Germinal center (tissue), 1 donor: ENCODE results near the gene FBXL13.
"Not testable (repeated sequence)": the region's sequence is repeated elsewhere in the genome, so short reads cannot be mapped to it uniquely, and the experiment has no call there.

Experiments used
- DNase-seq: peaks from one replicate; pipeline ENCODE4 v3.0.0; 2012; ENCODE audit warnings: mixed read lengths, low spot score

The FBXL13 gene

DNA sequence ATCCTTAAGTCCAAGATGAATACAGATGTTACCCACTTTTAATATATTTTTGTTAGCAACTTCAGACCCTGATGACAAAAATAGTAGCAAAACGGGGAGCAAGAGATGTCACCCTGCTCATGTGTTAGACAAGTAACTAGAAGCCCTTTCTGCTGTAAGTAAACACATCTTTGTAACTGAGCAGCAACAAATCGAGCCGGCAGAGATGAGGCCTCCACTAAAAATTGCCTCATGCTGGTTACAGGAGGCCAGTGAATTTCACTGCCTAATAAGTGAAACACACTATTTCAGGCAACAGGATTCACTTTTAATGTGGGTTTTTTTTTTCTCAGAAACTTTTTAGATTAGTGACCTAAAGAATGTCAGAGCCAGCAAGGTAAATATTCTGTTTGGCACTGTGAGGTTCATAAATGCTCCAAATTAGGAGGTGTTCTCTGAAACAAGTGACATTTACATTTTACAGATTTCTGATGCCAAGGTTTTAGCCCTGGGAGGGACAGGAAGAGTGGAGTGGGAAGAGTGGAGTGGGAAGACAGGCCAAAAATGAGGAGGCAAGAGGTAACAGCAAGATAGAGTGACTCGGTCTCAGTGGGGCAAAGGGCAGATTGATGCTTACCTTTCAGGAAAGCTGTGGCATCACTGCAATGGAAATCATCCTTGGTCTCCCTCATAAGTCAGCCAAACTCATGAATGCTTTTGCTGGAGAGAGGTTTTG, 215.4 kb downstream of the FBXL13 start:
- DNase-seq, result no peak

DNA sequence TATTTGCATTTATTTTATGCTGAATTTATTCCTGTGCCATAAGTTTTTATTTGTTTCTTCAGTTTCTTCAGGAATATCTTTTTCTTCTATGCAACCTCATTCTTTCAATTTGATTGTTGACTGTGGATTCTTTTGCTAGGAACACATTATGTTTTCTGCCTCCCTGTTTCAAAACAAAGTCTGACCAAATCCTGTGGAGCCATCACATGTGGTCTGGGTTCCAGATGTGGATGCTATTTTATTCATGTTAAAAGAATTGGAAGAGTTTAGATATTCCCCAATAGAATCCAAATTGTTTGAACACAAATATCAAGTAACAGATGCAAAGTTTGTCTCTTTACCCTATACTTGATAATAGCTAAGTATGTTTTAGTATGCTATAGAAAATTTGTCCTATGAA, 218.6 kb downstream of the FBXL13 start:
- DNase-seq, result no peak

DNA sequence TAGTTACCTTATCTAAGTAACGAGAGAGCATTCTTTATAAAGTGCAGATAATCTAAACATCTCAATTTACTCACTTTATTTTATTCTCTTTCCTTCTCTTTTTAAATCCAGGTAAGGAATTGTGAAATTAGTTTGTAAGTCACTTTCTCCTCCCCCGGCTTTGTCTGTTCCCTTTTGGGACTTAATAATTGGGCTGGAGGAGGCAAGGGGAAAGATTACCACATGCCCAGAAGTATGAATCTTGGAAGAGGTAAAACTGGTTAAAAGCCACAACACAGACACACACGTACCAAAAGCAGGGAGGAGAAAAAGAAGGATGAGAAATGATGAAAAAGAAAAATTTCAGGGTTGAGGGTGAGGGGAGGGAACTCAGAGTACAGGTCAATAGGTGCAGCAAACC, 225.1 kb downstream of the FBXL13 start:
- no peak for DNase-seq

DNA sequence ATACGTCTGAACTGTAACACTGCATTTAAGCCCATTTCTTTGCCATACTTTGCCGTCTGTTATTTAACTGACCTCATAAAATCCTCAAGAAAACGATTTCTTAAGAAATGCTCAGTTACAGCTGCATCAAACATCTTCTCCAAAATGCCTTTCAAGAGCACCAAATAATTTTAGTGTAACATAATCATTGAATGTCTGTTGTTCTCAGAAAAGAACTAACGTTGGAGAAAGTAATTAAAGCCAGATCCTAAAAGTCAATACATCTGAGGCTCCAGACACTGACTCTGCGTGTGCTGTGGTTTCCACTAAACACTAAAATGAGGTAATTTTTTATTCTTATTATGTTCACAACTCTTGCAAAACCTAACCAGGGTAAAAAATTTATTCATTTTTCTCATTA, 225.5 kb downstream of the FBXL13 start:
- no peak for DNase-seq

DNA sequence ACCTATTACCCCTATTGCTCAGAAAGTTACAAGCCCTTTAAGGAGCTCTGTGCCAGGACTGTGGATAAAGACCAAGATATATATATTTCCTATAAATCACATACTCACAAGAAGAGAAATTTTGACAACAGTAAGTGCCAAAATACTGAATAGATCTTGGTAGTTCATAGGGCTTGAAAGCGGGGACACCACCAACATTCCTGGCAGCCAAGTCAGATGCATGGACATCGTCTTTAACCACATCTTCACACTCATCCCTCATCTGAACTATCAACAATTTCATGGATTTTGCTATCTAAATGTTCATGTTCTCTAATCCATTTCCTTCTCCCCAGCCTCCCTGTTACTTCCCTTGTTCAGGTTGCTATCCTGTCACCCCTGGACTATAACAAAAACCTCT, 229.2 kb downstream of the FBXL13 start:
- DNase-seq, result no peak

DNA sequence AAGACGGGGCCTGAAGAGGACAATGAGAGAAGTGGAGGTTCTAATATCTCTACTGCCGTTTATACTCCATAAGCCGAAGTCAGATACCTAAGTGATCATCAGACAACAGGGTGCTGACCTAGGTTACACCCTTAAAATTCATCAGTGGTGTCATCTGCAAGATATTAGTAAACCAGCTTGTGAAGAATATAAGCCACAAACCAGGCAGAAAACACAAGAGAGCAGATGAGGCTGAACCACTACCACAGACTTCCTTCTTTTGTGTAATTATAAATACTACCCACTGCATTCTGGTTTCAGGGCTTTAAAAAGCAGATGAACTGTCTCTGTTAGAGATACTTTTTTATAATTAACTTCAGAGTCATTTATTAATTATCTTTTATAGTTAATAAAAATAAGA, 230.7 kb downstream of the FBXL13 start:
- DNase-seq, result no peak

DNA sequence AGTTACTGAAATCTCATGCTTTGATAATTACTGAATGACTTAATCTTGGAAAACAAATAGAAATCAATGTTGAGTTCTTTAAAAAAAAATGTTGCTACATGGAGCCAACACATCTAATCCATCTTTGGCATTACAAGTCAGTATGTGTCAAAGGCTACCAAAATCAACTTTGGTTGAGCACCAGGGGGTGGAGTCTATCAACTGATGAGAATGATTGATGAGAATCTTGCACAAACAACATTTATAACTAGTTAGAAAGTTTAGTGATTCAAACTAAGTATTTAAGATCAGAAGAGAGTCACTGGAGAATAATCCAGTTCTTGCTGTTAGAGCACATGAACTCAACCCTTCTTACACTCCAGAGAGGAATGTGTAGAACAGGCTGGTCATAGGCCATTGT, 232.3 kb downstream of the FBXL13 start:
- DNase-seq, result no peak

DNA sequence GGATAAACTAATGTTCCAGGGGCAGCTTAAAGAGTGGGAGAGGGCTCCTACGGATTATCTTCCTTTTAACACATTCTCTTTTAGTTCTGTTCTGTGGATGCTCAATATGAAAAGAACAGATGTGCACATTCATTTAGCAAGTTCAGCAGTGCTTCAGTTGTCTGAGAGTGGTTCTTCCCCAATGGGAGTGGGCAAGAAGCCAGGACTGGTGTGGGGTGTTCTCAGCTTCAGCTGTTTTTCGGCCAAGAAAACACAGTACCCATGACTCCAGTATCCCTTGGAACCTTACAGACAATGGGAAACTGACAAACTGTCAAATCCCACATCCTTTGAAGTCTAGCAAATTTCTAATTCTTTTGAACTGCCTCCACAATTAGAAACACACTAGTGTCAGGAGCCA, 233.3 kb downstream of the FBXL13 start:
- DNase-seq, result no peak

DNA sequence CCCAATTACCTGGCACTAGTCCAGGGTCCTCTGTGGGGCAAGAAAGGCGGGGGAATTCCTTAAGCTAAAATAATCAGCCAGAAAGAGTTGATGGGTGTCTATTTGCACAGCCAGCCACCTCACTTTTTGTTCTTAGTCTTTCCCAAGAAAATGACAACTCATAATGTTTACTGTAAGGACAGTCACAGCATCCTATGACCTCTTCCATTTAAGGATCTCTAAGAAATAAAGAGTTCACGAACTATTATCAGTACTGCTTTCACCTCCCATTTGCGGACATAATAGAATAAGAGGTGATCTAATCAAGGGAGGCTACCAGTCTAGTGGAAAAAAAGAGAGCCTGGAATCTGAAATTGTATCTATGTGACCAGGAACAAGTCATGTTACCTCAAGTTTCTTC, 234.2 kb downstream of the FBXL13 start:
- DNase-seq, result no peak

DNA sequence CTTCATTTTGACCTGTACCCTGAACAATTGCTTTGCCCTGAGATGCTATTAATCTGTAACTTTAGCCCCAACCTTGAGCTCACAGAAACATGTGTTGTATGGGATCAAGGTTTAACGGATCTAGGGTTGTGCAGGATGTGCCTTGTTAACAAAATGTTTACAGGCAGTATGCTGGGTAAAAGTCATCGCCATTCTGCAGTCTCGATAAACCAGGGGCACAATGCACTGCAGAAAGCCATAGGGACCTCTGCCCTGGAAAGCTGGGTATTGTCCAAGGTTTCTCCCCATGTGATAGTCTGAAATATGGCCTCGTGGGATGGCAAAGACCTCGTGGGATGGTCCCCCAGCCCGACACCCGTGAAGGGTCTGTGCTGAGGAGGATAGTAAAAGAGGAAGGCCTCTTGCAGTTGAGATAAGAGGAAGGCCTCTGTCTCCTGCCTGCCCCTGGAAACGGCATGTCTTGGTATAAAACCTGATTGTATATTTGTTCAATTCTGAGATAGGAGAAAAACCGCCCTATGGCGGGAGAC, 236.0 kb downstream of the FBXL13 start:
- DNase-seq, result not testable (repeated sequence)

DNA sequence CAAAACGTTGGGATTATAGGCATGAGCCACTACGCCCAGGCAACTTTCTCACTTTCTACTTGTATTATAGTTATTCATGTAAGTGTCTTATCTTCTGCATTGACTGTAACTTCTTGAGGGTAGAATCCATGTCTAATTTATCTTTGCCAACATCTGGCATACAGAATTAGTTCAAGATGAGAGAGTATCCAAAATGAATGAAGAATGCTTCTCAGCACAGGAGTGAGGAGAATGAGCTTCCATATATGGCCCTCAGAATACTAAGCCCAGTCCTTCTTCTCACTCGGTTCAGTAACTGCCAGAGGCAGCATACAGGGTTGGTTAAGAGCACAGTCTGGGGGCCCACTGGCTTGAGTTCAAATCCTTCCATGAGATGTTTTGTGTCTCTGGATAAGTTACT, 236.8 kb downstream of the FBXL13 start:
- no peak for DNase-seq

DNA sequence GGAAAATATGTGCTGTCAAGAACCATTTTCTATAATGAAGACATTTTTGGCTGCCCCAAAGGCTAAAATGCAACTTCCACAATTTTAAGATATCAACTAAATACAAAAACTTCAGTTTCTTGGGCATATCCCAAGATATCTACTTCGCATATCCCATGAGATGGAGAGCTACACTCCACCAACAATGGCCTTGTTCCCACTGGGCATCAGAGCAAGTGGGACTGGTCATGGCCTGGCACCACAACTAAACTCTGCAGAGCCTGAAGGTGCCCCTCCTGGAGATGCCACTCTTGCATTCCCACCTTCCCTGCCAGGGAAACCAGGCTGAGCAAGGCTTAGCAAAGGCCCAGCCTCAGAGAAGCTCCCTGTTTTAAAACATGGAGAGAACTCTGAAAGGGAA, 237.6 kb downstream of the FBXL13 start:
- DNase-seq, result no peak

DNA sequence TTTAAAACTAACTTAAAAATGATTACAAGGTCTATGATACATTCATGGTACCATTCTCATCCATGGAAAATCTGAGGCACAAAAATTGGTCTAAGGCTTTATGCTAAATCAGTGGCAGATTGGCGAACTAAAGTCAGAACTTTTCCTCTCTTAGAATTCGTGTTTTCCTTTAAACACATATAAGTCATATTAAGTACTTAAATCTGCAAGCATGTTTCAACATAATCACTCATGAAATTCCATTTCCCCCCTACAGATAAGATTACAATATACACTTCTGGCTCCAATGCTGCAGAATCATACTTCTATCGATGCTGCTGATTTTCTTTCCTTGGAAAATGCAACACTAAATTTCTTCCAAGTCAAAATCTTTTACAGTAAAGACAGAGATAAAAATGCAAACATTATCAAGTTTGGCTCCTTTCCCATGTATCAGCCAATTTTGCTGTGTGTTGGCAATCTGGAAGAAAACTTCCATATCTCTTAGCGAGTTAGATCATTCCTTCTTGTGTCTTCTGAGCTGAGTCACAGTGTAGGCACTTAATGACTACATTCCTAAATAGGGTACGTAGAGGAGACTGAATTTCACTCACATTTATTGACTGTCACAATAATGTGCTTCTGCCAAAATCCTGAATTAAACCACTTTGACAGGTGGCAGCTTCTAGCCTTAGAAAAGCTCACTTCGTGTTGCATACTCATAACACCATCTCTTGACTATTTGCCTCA, 238.2 kb downstream of the FBXL13 start:
- DNase-seq, result no peak

DNA sequence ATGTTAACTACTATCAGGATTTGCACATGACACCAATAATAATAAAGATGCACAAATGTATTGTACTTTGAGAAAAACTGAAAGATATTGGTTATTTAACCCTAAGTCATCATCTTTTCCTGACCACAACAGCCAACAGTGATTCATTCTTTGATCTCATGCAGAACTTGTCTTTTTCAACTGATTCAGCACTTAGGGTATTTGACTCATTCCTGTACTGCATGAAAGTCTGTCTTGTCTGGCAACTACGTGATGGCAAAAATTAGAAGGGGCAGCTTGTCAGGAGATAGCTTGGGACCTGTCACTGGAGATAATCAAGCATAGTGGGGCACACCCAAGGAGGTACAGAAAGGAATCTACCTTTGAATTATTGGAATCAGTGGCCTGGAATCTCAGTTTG, 239.6 kb downstream of the FBXL13 start:
- DNase-seq, result no peak

DNA sequence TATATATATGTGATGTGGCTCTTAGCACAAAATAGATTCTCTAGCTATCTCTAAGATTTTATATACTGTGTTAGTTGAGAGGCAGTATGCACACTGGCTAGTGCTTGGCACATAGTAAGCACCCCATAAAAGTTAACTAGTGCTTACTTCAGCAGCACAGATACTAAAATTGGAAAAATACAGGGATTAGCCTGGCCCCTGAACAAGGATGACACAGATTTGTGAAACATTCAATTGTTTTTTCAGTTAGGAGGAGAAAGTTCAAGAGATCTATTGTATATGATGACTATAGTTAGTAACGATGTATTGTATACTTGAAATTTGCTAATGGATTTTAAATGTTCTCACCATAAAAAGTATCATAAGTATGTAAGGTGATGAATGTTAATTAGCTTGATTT, 240.1 kb downstream of the FBXL13 start:
- no peak for DNase-seq

DNA sequence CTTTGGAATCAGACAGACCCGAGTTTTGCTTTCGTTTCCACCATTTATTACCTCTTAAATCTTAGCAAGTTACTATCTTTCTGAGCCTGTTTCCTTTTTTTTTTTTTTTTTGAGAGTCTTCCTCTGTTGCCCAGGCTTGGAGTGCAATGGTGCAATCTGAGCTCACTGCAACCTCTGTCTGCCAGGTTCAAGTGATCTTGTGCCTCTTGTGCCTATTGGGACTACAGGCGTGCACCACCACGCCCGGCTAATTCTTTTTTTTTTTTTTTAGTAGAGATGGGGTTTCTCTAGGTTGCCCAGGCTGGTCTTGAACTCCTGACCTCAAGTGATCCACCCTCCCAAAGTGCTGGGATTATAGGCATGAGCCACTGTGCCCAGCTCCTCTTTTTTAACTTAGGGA, 241.3 kb downstream of the FBXL13 start:
- no peak for DNase-seq

DNA sequence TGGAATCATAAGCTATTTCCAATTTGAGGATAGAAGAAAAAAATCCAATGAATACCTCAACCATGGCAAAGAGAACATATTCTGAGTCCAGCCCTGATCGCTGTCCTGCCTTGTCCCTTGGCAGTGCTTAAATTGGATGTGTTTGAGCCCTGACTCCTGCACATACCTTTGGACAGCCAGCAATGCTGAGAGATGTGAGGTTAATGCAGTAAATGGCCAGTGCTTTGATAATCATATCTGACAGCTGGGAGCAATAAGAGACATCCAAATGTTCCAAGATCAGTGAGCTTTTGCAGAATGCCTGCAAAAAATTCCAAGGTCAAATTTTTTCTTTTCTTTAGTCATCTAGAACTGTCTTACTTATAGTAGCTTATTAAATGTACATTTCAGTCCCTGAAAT, 241.9 kb downstream of the FBXL13 start:
- DNase-seq, result no peak

DNA sequence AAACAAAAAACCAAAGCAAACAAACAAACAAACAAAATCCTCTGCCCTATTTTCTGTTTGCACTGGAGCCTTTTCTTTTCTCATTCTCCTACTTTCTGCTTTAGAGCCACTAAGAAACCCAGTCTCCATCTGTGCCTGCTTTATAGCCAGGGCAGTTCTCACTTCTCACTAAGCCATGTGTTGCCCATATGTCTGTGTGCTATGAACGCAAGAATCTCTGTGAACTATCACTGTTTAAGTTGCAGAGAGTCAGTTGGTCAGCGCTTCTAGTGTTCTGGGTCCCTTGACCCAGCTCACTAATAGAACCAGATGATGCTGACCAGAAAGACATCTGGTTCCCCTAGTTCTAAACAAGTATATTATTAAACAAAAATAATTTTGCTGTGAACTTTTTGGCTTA, 244.4 kb downstream of the FBXL13 start:
- no peak for DNase-seq

DNA sequence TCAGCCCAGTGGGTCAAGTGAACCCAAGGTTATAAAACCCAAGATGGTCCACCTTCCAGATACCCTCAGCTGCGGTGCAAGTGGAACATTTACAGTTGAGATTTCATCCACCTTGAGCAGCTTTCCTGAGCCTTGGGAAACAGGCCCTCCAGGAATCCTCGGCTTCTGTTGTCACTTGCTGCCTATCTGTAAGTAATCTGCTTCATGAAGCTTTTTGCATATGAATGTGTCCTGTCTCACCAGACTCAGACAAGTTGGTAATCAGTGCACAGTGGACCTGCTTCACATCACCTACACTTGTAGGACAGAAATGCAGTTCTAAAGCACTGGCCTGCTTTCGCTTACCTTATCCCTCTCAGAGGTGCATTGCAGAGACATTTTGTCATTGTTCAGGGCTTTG, 245.5 kb downstream of the FBXL13 start:
- DNase-seq, result no peak

DNA sequence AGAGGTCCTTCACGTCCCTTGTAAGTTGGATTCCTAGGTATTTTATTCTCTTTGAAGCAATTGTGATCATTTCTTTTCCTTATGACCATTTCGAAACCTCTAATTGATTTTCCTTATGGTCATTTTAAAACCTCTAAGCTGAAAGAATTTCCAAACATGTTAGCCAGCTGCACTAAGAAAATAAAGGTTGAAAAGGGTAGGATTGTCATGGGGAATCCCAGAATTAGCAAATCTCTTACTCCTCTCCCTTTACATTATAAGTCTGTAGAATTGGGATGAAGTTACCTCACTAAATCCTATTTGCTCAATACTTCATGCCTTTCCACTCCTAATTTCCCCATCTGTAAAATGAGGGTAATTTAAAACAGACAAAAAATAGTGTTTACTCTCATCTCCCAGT, 246.3 kb downstream of the FBXL13 start:
- no peak for DNase-seq

DNA sequence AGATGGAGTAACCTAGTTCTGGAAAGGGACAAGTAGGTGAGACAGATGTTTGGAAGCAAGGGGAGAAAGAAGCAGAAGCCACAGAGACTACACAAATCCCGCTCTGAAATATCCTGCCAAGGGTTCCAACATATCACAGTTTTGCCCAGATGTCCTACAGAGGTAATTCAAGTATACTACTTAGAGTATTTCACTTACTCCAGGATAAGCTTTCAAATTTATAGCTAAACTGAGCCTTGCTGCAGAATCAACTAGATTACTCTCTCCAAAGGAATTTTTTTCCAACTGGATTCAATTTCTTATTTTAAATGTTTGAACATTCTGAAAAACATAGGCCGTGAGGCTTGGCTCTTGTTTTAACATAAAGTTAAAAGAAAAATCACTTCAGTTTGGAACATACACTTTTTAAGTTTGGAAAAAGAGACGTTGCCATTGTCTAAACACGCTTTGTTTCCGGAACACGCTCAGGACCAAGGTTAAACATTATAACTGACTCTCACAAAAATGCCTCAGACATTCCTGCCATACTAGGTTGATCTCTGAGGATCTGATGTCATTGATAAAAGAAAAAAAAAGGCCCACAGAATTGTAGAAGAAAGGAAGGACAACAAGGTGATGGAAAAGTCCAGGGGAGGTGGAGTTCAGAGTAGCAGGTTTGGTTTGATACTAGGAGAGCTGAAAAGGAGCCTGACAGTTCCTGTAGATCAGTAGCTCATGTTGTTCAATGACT, 251.0 kb downstream of the FBXL13 start:
- DNase-seq, result no peak

DNA sequence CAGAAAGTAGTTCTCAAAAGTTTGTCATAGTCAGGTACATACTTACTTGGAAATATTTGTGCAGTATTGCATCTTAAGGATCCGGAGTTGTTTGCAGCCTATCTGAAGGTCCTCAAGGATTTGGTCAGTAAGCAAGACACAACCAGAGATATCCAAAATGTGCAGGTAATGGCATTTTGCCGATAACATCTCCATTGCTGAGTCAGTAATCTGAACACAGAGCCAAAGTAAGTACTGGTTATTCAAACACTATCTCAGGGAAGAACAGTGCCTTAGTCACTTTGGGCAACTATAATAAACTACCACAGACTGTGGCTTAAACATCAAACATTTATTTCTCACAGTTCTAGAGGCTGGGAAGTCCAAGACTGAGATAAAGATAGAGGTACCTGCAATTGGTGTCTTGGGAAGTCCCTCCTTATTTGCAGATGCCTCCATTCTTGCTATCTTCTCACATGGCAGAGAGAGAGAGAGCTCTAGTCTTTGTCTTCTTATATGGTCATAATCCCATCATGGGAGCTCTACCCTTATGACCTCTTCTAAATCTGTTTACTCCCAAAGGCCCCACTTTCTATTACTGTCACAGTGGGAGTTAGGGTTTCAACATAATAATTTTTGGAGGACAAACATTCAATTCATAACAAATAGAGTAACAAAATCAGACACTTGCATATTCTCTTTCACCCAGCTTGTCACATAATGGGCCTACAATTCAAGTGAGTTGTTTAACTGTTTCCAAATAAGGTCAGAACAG, 252.4 kb downstream of the FBXL13 start:
- DNase-seq, result no peak
